DMS53 treated with DMSO at 0.1 percent for 48 hours (cell line): ENCODE data around the gene PZP.

Experiments used
- DNase-seq: peaks from one replicate; lab custom pipeline; 2025; ENCODE audit not compliant: unreplicated experiment; lab: John Stamatoyannopoulos, UW

The PZP gene

DNA sequence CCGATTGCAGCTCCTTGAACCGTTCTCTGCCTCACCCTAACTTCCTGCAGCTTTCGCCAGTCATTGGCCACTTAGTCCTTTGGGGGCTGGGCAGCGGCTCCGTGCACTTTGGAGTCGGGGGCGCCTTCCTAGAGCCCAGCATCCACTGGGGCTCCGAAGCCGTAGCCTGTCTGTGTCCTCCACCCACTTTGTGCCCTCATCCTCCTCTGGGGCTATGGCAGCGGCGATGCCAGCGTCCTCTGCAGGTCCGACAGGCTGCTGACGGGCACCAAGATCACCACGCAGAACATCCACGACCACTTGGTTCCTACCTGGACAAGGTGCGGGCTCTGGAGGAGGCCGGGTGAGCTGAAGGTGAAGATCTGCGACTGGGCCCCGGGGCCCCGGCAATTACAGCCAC, 80.7 kb downstream of the PZP start:
- no peak for DNase-seq

DNA sequence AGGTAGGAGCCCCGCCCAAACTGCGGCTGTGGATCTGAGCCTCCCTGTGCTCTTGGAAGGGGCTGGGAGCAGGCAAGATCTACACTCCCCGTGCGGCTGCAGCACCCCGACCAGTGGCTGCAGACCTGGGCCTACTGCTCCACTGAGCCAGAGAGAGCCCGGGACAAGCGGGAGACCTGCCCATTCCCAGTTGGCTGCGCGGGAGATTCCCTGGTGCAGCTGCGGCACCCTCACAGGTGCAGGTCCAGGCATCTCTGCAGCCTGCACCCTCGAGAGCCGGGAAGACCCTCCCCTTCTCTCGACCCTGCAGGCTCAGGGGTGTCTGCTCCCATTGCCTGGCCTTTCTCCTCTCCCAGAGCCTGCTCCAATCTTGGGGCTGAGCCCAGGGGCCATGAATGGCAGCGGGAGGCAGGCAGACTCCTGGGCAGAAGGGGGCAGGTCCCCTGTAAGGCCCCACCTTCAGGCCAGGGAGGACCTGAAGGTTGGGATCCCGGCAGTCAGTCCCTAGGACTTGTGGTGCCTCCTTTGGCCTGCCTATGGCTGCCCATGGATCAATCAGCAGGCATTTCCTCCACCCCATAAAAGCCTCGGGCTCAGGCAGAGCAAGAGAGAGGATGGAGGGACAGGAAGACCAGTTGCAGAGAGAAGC, 83.7 kb downstream of the PZP start:
- no peak for DNase-seq

DNA sequence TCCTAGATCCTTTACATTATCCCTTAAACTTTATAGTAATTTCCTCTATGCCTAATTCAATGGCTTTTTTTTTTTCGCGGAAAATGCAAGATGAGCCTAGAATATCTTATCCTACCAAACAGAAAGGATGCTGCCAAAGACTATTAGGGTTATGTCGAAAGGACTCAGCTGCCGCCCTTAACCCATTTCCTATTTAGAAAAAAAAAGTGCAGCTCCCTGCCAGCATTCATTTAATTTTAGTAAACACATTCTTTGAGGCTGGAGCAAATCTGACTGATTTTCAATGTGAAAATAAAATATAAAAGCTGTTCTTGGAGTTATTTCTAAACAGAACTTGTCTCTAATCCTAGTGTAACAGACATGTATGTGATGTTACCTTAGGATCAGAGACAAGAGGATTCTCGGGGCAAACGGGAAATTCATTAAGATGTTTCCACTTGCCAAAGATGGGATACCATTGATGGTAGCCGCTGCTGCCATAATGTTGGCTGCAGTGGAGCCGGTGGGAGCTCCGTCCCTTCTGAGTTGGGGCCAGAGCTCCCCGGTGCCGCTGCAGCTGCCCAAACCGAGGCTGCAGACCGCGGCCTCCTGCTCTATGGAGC, 84.3 kb downstream of the PZP start:
- no peak for DNase-seq

DNA sequence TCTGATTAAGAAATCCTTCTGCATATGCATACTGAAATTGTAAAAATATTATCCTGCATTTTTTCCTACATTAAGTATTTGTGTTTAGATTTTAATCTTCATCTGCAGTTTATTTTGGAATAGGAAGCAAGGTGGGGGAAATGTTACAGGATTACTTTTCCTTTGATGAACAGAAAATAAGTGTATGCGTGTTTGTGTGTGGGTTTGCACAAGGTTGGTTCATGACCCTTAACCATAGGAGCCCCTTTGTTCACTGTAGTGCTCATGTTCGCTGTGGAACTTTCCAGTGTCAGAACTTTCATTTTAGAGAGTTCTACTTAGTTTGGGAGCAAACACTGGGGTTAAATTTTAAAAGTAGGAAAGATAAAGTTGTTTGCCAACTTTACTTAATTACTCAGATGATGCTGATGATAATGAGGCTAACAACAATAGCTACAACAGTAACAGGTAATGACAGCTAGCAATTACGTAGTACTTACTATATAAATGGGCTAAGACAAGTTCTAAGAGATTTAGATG, 86.0 kb downstream of the PZP start:
- no peak for DNase-seq

DNA sequence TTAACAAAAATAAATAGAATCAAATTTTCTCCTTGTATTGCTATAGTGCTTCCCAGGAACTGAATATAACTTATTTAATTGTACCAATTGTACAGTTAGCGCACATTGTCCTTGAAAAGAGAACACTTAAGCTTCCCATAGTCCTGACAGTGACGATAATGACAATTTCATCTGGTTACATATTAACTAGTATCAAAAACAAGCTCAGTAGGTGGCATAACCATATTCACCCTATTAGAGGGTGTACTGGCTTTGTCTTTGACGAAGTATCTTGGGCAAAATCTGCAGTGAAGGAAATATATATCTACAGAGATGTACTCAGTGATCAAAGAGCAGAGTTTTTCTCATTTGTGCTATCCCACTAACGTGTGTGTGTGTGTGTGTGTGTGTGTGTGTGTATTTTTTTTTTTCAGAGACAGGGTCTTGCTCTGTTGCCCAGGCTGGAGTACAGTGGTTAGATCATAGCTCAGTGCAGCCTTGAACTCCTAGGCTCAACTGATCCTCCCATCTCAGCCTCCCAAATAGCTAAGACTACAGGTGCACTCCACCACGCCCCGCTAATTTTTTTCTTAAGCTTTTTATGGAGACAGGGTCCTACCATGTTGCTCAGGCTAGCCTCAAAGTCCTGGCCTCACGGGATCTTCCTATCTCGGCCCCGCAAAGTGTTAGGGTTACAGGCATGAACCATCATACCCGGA, 87.6 kb downstream of the PZP start:
- peak; percentile 60 for DNase-seq

DNA sequence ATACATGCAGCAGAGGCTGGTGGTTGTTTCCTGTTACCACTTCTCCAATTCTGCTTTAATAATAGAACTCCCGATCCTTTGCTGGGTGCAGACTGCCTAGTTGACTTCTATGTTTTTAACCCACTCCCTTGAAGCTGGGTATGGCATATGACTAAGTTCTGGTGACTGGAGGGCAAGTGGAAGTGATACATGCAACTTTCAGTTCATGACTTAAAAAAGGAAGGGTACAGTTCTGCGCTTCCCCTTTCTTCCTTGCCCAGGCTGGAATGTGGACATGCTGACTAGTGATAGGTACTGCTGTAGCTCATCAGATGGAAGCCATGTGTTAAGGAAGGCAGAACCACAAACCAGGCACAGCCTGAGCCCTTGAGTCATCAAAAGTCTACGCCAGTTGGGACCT, 90.0 kb downstream of the PZP start:
- DNase-seq: no peak

DNA sequence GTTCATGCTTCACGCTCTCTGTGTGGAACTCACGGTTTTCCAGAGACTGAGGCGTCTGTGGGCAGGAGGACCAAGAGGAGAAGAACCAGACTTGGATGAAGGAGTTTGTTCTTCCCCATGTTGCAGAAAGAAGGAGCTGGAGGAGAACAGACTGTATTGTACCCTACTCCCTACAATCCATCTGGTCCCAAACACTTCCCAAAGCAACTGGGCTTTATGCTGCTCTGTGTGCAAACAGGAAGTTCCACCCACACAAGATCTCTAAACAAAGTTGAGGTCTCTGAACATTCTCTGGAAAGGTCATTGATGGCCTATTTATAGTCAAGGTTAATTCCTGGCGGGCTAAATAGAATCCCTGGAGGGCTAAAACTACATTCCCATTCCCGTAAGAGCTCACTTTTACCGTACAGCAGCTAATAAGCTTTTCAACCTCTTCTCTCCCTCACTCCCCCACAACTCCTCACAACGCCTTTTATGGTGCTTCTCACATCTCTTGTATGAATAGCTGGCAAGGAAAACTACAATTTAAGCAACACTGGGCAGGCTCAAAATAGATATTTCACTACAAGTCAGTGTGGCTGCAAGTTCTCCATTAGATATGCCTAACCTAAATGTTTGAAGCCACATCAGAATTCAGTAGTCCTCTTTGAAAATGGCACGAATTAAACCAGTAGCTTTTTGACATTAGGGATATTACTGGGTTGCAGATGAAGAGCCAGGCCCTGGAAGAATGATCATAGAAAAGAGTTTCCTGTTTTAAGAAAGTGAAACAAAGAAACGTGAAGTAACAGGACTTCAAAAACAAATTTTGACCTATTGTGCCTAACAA, 92.2 kb downstream of the PZP start, which contains the start of gene A2M:
A2M (minus strand) TSS at position 189 of the 829 bp plus-strand sequence; CDS start at position 119, 70 bp downstream.
- no peak for DNase-seq

DNA sequence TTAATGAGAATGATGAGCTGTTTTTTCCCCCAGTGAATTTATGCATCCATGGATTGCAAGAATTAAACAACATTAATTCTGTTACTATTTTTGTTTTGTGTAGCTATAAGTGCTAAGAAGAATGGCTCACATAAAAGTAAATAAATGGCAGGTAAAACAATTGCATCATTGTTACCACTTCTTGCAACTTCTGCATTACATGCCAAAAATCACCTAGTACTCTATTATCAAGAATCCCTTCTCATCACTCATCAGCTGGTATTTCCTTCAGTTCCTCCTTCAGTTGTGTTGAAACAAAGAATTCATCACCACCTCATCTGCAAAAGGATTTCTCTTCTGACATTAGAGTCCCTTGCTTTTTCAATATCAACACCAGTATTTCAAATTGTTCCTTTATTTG, 93.2 kb downstream of the PZP start:
- no peak for DNase-seq

DNA sequence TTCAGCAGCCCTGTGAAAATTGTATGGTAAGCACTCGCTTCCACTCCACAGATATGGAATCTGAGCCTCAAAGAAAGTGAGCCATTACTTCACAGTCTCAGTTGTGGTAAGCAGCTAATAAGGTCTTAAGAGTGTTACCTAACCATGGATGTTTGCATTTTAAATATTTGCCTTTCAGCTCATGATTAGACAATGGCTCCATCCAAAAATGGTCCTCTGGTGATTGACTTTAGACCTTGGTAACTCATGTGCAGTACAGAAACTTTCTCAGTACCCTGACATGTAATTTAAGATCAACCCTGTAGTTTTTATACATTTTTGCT, 94.2 kb downstream of the PZP start:
- no peak for DNase-seq

DNA sequence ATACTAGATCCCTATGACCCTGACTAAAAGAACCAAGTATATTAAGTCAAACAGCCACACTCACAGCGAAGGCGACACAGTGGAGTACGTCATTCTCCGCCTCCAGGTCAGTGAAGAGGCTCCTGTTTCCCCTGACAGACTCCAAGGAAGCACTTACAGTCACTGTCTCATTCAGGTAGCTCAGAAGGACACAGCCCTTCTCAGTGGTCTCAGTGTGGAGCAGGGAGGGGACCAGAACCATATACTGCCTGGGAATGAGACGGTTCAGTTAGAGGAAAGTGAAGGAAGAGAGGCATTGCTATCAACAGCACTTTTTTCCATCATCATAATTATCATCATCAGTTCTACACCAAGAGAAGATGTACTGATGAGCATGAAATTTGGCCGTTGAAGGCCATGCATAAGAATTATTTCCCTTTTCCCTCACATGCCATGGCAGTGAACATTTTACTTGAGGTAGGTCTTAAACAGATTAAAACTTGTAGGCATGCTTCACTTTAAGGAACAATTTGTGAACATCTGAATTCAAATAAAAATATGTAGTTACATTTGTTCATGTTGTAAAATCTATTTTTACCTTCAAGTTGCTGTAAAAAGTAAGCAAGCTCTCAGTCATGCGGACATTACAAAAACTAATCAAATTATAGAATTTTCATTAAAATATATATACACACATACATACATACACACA, 94.8 kb downstream of the PZP start:
- DNase-seq: no peak

DNA sequence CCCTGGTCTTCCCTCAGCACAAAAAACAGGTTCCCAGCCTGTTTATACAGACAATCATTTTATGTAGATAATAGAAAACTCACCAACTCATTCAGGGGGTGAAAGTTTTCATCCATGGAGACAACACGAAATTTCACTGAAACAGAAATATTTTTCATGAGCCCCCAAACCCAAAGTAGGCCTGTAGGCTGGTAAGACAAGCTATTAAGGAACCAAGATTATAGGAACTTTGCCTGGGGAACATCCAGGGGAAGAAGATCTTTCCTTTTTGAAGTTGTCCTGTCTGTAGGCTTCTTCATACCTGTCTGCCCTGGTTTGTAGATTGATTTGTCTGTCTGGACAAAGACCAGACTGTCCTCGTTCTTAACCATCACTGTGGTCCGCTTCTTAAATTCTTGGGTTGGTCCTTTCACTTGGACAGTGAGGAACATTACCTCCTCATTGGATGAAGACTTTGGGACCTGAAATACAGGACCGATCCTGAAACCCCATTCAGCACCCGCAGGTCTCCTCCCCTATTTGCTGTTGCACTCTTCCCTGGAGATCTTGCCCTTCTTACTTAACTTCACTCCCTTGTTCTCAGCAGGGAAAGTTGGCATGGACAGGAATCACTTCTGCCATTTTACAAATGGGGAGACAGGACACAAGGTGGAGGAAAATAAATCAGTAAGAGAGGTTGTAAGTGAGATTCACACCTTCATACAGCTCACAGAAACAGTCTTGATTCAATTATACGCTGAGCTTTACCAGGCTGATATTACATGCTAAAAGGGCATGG, 95.9 kb downstream of the PZP start:
- DNase-seq: no peak

DNA sequence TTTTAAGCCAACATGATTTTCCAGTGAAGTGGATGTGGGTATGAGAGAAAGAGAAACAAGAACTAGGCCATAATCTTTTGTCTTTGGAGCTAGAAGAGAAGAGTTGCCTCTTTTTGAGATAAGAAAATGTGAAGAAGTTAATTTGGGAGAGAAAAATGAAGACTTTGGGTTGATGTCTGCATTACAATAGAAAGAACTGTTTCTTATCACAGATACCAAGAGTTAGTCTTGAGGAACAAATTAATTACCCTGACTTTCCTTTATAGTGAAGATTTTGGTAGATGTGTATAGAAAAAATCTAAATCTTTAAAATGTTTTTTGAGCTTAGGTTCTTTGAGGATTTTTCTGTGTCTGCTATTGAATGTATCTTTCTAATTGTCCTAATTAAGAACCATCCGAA, 96.7 kb downstream of the PZP start:
- DNase-seq: no peak

DNA sequence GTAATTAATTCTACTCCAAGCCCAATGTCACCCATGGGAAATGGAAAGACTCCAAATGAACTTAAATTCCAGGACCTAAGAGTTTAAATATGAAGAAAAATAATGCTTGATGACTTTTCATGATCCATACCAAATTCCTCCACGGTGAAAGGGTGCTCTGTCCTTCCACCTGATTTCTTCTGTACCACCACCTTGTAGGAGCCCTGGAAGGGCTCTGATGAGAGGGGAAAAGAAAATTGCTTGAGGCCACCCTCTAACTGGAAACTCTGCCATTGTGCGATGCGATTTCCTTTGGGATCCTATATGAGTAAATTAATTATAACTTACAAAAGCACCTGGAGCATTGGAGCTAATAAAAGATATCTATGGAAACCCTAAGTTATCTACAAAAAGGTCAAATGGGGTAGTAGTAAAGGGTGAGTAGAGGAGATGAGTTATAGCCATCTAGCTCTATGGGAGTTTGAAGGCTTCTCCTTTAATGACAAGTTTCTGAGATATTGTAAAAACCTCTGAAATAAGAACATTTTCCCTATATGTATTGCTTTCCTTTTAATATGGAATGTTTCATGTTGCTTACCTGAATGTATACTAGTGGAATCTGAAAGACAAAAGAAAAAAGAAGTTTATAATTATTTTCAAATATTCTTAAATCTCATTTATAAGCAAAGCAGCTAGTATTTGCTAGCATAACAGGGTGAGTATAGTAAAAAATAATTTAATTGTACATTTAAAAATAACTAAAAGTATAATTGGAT, 98.3 kb downstream of the PZP start:
- no peak for DNase-seq

DNA sequence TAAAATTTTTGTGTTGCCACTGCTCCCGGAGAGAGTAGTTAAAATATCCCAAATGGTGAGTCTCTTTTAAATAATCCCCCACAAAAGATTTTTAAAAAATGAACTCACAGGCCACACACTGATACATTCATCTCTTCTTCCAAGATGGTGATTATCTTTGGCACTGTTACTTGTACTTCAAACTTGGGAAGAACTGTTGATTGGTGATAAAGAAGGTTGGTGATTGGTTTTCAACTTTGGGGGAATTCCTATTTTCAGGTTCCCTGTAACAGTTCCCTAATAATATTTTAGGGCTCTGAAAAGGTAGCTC, 99.0 kb downstream of the PZP start:
- no peak for DNase-seq

DNA sequence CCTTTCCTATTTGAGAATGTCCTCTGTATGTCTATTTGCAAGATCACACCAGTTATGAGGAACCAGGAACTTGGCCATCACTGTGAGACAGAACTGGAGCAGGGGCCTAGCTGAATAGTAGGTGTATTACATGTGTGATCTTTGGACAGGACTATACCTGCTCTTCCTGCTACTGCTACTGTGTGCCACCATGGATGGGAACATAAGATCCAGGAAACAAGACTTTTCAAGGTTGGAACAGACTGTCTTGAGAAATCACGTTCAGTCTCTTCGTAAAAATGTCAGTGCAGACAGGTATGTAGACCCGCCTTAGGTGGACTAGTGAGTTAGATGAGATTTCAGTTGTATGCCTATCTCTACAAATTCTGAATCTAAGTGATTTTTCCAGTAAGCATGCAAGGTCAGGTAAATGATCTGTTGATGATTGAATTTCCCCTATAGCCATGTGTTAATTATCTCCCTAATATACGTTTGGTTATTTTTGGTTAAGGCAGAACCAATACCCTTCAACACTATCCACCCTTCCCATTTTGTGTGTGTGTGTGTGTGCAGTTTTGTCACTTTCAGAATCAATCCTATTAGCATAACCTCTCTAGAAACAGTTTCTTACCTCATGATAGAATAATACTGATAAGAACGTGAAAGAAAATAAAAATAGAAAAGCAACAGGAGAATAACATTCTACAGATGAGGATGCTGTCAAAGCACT, 99.5 kb downstream of the PZP start:
- DNase-seq: no peak

DNA sequence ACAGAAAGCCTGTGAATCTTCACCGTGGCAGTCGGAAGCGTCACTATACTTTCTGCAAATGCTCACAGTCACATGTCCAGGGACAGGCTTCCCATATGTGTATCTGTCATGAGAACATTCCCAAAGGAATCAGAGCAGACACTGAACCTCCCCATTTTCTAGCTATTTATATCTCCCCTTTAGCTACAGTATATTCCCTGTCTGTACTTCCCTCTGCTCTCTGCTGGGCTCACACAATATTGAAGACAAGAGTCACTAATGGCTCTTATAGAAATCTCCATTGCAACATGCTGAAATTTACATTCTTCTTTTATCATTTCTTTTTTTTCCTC, 100.7 kb downstream of the PZP start:
- DNase-seq: no peak

DNA sequence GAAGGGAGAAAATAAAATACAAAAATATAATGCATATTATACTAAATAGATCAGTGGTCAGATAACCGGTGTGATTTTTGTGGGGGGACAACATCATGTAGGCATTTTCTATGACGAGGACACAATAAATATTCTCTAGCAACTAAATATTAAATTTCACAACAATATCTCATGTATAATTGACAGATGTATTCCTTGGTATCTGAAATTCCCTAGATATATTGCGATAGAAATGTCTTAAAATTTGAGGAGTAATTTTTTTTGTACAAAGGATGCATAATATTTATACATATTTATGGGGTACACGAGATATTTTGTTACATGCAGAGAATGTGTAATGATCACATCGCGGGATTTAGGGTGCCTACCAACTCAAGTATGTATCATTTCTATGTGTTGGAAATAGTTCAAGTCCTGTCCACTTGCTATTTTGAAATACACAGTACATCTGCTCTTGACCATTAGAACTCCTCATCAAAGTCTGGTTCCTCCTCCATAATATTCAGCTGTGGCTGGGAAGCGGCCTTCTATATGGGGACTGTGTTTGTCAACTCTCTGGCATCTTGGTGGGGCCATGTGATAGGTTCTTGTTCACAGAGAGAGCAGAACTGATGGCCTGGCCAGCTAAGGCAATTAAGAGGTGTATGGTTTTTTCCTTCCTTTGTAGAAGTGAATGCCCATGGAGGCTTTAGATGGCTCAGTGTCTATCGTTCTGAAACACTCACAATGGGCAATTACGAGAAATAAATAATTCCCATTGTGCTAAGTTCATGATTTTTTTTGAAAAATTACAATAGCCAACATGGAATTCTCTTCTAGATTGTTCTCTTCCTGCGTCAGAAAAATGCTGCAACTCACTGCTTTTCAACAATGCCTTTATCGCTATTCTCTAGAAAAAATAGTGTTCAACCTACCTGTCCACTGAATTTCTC, 101.3 kb downstream of the PZP start:
- DNase-seq: no peak

DNA sequence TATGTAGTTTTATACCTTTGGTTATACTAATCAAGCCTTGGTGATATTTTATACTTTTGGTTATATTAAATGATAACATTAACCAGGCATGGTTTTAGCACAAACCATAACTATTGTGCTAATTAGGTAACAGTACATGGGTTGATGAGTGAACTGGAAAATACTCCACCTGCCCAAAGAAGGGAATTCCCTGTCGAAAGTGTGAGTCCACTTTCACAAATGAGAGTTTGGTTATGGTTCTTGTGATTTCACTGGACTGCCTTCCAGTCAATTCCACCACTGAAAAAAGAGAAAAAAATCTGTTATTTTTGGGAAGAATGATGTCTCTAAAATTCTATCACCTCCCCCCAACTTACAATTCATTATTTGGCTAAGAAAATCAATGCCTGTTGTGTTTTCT, 102.1 kb downstream of the PZP start:
- DNase-seq: no peak
